ENCODE data around the gene SLC10A6. TPM values are rescaled to one million over a fixed set of nuclear protein-coding genes. Genes with fewer than 3 reads are reported as not detected.
A peak's percentile ranks its signal among the peaks of the same experiment; 100 is the strongest.

Gene SLC10A6
- total RNA-seq, 4 donors from 2014 or later: 0.54 TPM; not detected in 3

DNA sequence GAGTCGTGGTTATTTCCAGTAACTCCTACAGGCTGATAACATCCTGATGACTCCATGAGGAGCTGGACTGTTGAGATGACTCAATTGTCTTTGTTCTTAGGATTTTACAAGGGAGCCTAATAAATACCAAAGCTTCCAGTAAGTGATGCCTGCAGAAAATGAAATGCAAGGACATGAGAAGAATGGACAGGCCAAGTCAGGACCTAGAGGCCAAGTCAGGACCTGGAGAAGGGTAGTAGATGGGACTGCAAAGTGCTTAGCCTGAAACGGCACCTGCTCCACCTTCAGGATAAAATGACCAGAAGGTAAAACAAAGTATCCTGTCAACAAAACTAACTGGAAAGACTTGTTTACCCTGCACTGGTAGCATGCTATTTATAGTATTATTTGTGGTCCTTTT lies 6.4 kb upstream of the SLC10A6 start:
- no peak for TF ChIP-seq CTCF (IDR thresholded peaks at IDR 0.05)
- TF ChIP-seq POLR2A (IDR thresholded peaks at IDR 0.05): no peak
- H3K27ac ChIP-seq: no peak overlapping the region
- DNase-seq: no peak
- H3K9me3 ChIP-seq: no peaks in the 10 kb centered on the region
- H3K36me3 ChIP-seq: no peaks in the 10 kb centered on the region
- H3K4me1 ChIP-seq: no peaks in the 10 kb centered on the region
- no peaks in the 10 kb centered on the region for H3K27me3 ChIP-seq
- no peak overlapping the region for H3K4me3 ChIP-seq

GRCh38 chr4:86853209-86853608 lies 4.0 kb upstream of the SLC10A6 start:
- no peak overlapping the region for H3K4me3 ChIP-seq
- DNase-seq: no peak
- no peak overlapping the region for H3K27ac ChIP-seq
- TF ChIP-seq CTCF (IDR thresholded peaks at IDR 0.05) (no peak), POLR2A (IDR thresholded peaks at IDR 0.05) (no peak)
- H3K4me1 ChIP-seq: no peaks in the 10 kb centered on the region
- H3K9me3 ChIP-seq: no peaks in the 10 kb centered on the region
- H3K36me3 ChIP-seq: no peaks in the 10 kb centered on the region
- no peaks in the 10 kb centered on the region for H3K27me3 ChIP-seq

DNA sequence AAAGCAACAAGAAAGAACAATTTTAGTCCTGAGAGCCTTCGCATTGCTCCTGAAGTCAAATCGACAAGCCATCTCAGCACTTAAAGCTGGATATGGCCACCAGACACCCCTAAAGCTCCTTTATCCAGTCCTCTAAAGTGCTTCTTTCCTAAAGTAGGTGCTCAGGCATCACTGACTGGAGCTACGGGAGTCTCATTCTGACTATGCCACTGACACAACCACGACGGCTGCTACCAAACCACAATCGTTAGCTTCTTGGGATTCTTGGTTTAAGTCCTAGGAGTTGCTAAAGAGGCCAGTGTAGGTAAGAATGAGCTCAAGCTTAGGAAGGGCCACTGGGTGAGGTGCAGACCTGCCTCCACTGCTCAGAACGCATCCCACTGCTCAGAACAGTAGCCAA lies 1.0 kb downstream of the SLC10A6 start:
- no peaks in the 10 kb centered on the region for H3K36me3 ChIP-seq
- no peaks in the 10 kb centered on the region for H3K4me1 ChIP-seq
- peak overlapping the region in 1 of 4 donors; percentile 0 for H3K4me3 ChIP-seq
- H3K9me3 ChIP-seq: no peaks in the 10 kb centered on the region
- H3K27ac ChIP-seq: no peak overlapping the region
- no peaks in the 10 kb centered on the region for H3K27me3 ChIP-seq
- no peak for DNase-seq
- TF ChIP-seq CTCF (IDR thresholded peaks at IDR 0.05) (no peak), POLR2A (IDR thresholded peaks at IDR 0.05) (no peak)

DNA sequence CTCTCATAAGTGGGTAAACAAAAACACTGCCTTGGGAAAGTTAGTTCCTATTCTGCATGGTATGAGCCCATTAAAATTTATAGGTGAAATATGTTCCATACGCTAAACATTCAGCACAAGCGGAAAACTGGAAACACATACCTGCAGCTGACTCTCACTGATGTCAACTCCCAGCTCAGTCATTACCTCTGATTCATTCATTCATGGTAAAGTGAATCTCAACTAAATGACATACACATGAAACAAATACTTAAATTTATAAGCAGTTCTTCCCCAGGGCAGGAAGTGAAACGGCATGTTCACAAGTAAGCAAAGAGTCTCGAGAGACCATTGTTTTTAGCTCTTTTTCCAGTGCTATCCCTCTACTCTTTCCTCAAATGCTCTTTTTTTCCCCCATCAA lies 1.6 kb downstream of the SLC10A6 start:
- no peak overlapping the region for H3K4me3 ChIP-seq

GRCh38 chr4:86846921-86847320 lies 2.3 kb downstream of the SLC10A6 start:
- Histone ChIP-seq H3K4me1 (no peaks in the 10 kb centered on the region), H3K4me3 (no peak overlapping the region), H3K27ac (no peak overlapping the region), H3K27me3 (no peaks in the 10 kb centered on the region), H3K36me3 (no peaks in the 10 kb centered on the region), H3K9me3 (no peaks in the 10 kb centered on the region)
- DNase-seq: no peak
- TF ChIP-seq CTCF (IDR thresholded peaks at IDR 0.05) (no peak), POLR2A (IDR thresholded peaks at IDR 0.05) (no peak)

More for the DNA sequence above, 1.6 kb downstream of the SLC10A6 start:
- no peaks in the 10 kb centered on the region for H3K4me1 ChIP-seq
- no peak for DNase-seq
- H3K27ac ChIP-seq: no peak overlapping the region
- no peaks in the 10 kb centered on the region for H3K9me3 ChIP-seq
- TF ChIP-seq POLR2A (IDR thresholded peaks at IDR 0.05) (no peak), CTCF (IDR thresholded peaks at IDR 0.05) (no peak)
- no peaks in the 10 kb centered on the region for H3K27me3 ChIP-seq
- H3K36me3 ChIP-seq: no peaks in the 10 kb centered on the region

- TF ChIP-seq POLR2A (IDR thresholded peaks at IDR 0.05) (no peak), CTCF (IDR thresholded peaks at IDR 0.05) (no peak)
- Histone ChIP-seq H3K4me3 (no peak overlapping the region), H3K9me3 (no peaks in the 10 kb centered on the region), H3K27ac (no peak overlapping the region), H3K4me1 (no peaks in the 10 kb centered on the region), H3K36me3 (no peaks in the 10 kb centered on the region), H3K27me3 (no peaks in the 10 kb centered on the region)
- DNase-seq: no peak
These were observed 3.6 kb downstream of the SLC10A6 start for GRCh38 chr4:86845593-86845992.
